Mesendoderm (in vitro differentiated cells): ENCODE measurements around the gene SULF2.
"Not testable (repeated sequence)": the region's sequence is repeated elsewhere in the genome, so short reads cannot be mapped to it uniquely, and the experiment has no call there.

Experiments
- DNase-seq: peaks from one replicate; pipeline ENCODE4 v3.0.0; 2013
- H2AK5ac ChIP-seq: 2 replicates; pipeline ENCODE4 v1.6.1; 2013; ENCODE audit warnings: low read length, inconsistent platforms
- H2BK120ac ChIP-seq: 2 replicates; pipeline ENCODE4 v1.6.1; 2013; ENCODE audit warnings: low read depth, mild to moderate bottlenecking, low read length, moderate library complexity, mixed read lengths
- H2BK15ac ChIP-seq: replicated peaks from 2 replicates; pipeline ENCODE4 v1.6.1; 2013; ENCODE audit warnings: low read depth, mild to moderate bottlenecking, moderate library complexity
- H2BK5ac ChIP-seq: 2 replicates; pipeline ENCODE4 v1.6.1; 2013; ENCODE audit warnings: low read length, inconsistent platforms
- H3K18ac ChIP-seq: 2 replicates; pipeline ENCODE4 v1.6.1; 2013; ENCODE audit warnings: mild to moderate bottlenecking, low read length, mixed read lengths
- H3K23ac ChIP-seq: one replicate; pipeline ENCODE4 v1.6.1; 2013; ENCODE audit warnings: low read length
- H3K27ac ChIP-seq: 2 replicates; pipeline ENCODE4 v1.5.1; 2013; ENCODE audit warnings: low read depth, mild to moderate bottlenecking, inconsistent platforms, low read length, moderate library complexity
- H3K27me3 ChIP-seq: 2 replicates; pipeline ENCODE4 v1.6.1; 2013; ENCODE audit warnings: low read length, control low read depth, mild to moderate bottlenecking, inconsistent platforms; ENCODE audit not compliant: insufficient read depth, poor library complexity
- H3K36me3 ChIP-seq: 2 replicates; pipeline ENCODE4 v1.6.1; 2013; ENCODE audit warnings: low read length, inconsistent platforms; ENCODE audit not compliant: control insufficient read depth, insufficient read depth
- H3K4ac ChIP-seq: one replicate; pipeline ENCODE4 v1.6.1; 2013; ENCODE audit warnings: low read depth, mild to moderate bottlenecking, low read length, moderate library complexity
- H3K4me1 ChIP-seq: 2 replicates; pipeline ENCODE4 v1.6.1; 2013; ENCODE audit warnings: low read depth, low read length, inconsistent platforms; ENCODE audit not compliant: control insufficient read depth
- H3K4me2 ChIP-seq: 2 replicates; pipeline ENCODE4 v1.6.1; 2013; ENCODE audit warnings: low read length
- H3K4me3 ChIP-seq: 2 replicates; pipeline ENCODE4 v1.5.1; 2013; ENCODE audit warnings: mild to moderate bottlenecking, low read length
- H3K56ac ChIP-seq: one replicate; pipeline ENCODE4 v1.6.1; 2013; ENCODE audit warnings: low read length
- H3K79me1 ChIP-seq: 2 replicates; pipeline ENCODE4 v1.6.1; 2013; ENCODE audit warnings: low read length, inconsistent platforms
- H3K79me2 ChIP-seq: 2 replicates; pipeline ENCODE4 v1.6.1; 2013; ENCODE audit warnings: mild to moderate bottlenecking, low read length; ENCODE audit not compliant: control insufficient read depth, insufficient read depth
- H3K9ac ChIP-seq: 2 replicates; pipeline ENCODE4 v1.6.1; 2013; ENCODE audit warnings: low read length, inconsistent platforms
- H4K5ac ChIP-seq: one replicate; pipeline ENCODE4 v1.6.1; 2013; ENCODE audit warnings: low read length
- H4K8ac ChIP-seq: one replicate; pipeline ENCODE4 v1.6.1; 2013; ENCODE audit warnings: low read depth, mild to moderate bottlenecking, control low read depth, low read length, moderate library complexity
- WGBS: extraction: QIAGEN DNeasy Blood & Tissue Kit; methylation state at CpG from one replicate; pipeline ENCODE4 v1.1.7; 2013; ENCODE audit warnings: low lambda C conversion rate, missing lambda C conversion rate; ENCODE audit not compliant: insufficient coverage; ENCODE audit errors: extremely low coverage; 5-methylcytosine and 5-hydroxymethylcytosine counted together

Gene SULF2

GRCh38 chr20:47796971-47797370 lies 11.7 kb upstream of the SULF2 start:
- H2BK120ac ChIP-seq: no peak overlapping the region
- H2AK5ac ChIP-seq: no peak overlapping the region
- H4K8ac ChIP-seq: no peak overlapping the region
- H3K36me3 ChIP-seq: no peaks in the 10 kb centered on the region
- H3K56ac ChIP-seq: no peak overlapping the region
- H3K18ac ChIP-seq: no peak overlapping the region
- no peak overlapping the region for H3K4me3 ChIP-seq
- H3K79me1 ChIP-seq: no peaks in the 10 kb centered on the region
- H3K27ac ChIP-seq: no peak overlapping the region
- H3K4ac ChIP-seq: no peak overlapping the region
- no peak overlapping the region for H3K4me2 ChIP-seq
- no peaks in the 10 kb centered on the region for H3K27me3 ChIP-seq
- no CpG with 5 or more reads among the region's 9 CpGs for WGBS
- H2BK15ac ChIP-seq: no peak overlapping the region
- H4K5ac ChIP-seq: no peak overlapping the region
- no peak overlapping the region for H2BK5ac ChIP-seq
- H3K4me1 ChIP-seq: no peaks in the 10 kb centered on the region
- H3K23ac ChIP-seq: no peak overlapping the region
- no peak for DNase-seq
- no peaks in the 10 kb centered on the region for H3K79me2 ChIP-seq
- no peak overlapping the region for H3K9ac ChIP-seq

- Histone ChIP-seq H2AK5ac (no peak overlapping the region), H2BK15ac (no peak overlapping the region), H3K4ac (no peak overlapping the region), H3K27ac (no peak overlapping the region), H3K36me3 (no peaks in the 10 kb centered on the region), H3K4me2 (no peak overlapping the region), H4K5ac (no peak overlapping the region), H3K18ac (no peak overlapping the region), H3K4me3 (no peak overlapping the region), H3K79me1 (no peaks in the 10 kb centered on the region), H2BK120ac (no peak overlapping the region), H3K79me2 (no peaks in the 10 kb centered on the region), H3K27me3 (no peaks in the 10 kb centered on the region), H3K4me1 (no peaks in the 10 kb centered on the region), H4K8ac (no peak overlapping the region), H3K56ac (no peak overlapping the region), H3K9ac (no peak overlapping the region), H3K23ac (no peak overlapping the region), H2BK5ac (no peak overlapping the region)
- WGBS: no CpG with 5 or more reads among the region's 17 CpGs
- DNase-seq: no peak
These were observed 10.1 kb upstream of the SULF2 start for GRCh38 chr20:47795214-47795907.

GRCh38 chr20:47794264-47794663 lies 9.0 kb upstream of the SULF2 start:
- H3K18ac ChIP-seq, H3K4me2 ChIP-seq, H2BK15ac ChIP-seq, H2BK120ac ChIP-seq, H2BK5ac ChIP-seq, H3K27me3 ChIP-seq, DNase-seq, H3K36me3 ChIP-seq, H2AK5ac ChIP-seq, H3K4me1 ChIP-seq, H3K9ac ChIP-seq, H4K8ac ChIP-seq, H3K23ac ChIP-seq, H3K27ac ChIP-seq, H3K4me3 ChIP-seq, H3K4ac ChIP-seq, H3K79me1 ChIP-seq, H3K79me2 ChIP-seq, H3K56ac ChIP-seq, H4K5ac ChIP-seq: not testable (repeated sequence)
- whole genome bisulfite sequencing: no CpG with 5 or more reads among the region's 6 CpGs

- peak; percentile 65 for DNase-seq
- Histone ChIP-seq H2AK5ac (no peak overlapping the region), H3K36me3 (no peaks in the 10 kb centered on the region), H3K9ac (no peak overlapping the region), H3K18ac (no peak overlapping the region), H2BK120ac (no peak overlapping the region), H4K8ac (no peak overlapping the region), H3K56ac (no peak overlapping the region), H3K79me2 (no peaks in the 10 kb centered on the region), H3K4me2 (no peak overlapping the region), H2BK5ac (no peak overlapping the region), H3K79me1 (no peaks in the 10 kb centered on the region), H3K4me1 (no peaks in the 10 kb centered on the region), H3K27ac (no peak overlapping the region), H4K5ac (peak overlapping the region; percentile 39), H2BK15ac (no peak overlapping the region), H3K27me3 (no peaks in the 10 kb centered on the region), H3K23ac (no peak overlapping the region), H3K4ac (no peak overlapping the region), H3K4me3 (no peak overlapping the region)
- no CpG with 5 or more reads among the region's 9 CpGs for WGBS
These were observed 6.8 kb upstream of the SULF2 start for GRCh38 chr20:47792021-47792618.

GRCh38 chr20:47791084-47791599 lies 5.9 kb upstream of the SULF2 start:
- Histone ChIP-seq H3K79me1 (no peaks in the 10 kb centered on the region), H2BK120ac (no peak overlapping the region), H3K4me2 (no peak overlapping the region), H2BK15ac (no peak overlapping the region), H3K18ac (no peak overlapping the region), H2BK5ac (no peak overlapping the region), H2AK5ac (no peak overlapping the region), H3K27me3 (no peaks in the 10 kb centered on the region), H3K27ac (no peak overlapping the region), H4K5ac (no peak overlapping the region), H3K23ac (no peak overlapping the region), H3K4me1 (no peaks in the 10 kb centered on the region), H3K36me3 (no peaks in the 10 kb centered on the region), H3K79me2 (no peaks in the 10 kb centered on the region), H3K56ac (no peak overlapping the region), H3K4ac (no peak overlapping the region), H4K8ac (no peak overlapping the region), H3K4me3 (no peak overlapping the region), H3K9ac (no peak overlapping the region)
- no CpG with 5 or more reads among the region's 2 CpGs for WGBS
- DNase-seq: no peak
